Skeletal muscle satellite cell (primary cell): Measurements from ENCODE around the gene CD40.

Experiments
- H3K27me3 ChIP-seq: 2 replicates; pipeline ENCODE4 v1.7.0; 2013; ENCODE audit warnings: low read length; ENCODE audit not compliant: control insufficient read depth, insufficient read depth
- H3K36me3 ChIP-seq: 2 replicates; pipeline ENCODE4 v1.7.0; 2013; ENCODE audit warnings: mild to moderate bottlenecking, control low read depth, low read length; ENCODE audit not compliant: insufficient read depth
- H3K4me1 ChIP-seq: 2 replicates; pipeline ENCODE4 v1.7.0; 2013; ENCODE audit warnings: low read length; ENCODE audit not compliant: control insufficient read depth, insufficient read depth
- H3K4me2 ChIP-seq: 2 replicates; pipeline ENCODE4 v1.7.0; 2013; ENCODE audit warnings: mild to moderate bottlenecking, low read length
- H3K4me3 ChIP-seq: 2 replicates; pipeline ENCODE4 v1.7.0; 2013; ENCODE audit warnings: low read length
- H3K9ac ChIP-seq: 2 replicates; pipeline ENCODE4 v1.7.0; 2013; ENCODE audit warnings: mild to moderate bottlenecking, low read depth, low read length, moderate library complexity
- H3K9me3 ChIP-seq: replicated peaks from 2 replicates; pipeline ENCODE4 v1.7.0; 2013; ENCODE audit warnings: mild to moderate bottlenecking, control low read depth, low read length

Gene CD40

DNA sequence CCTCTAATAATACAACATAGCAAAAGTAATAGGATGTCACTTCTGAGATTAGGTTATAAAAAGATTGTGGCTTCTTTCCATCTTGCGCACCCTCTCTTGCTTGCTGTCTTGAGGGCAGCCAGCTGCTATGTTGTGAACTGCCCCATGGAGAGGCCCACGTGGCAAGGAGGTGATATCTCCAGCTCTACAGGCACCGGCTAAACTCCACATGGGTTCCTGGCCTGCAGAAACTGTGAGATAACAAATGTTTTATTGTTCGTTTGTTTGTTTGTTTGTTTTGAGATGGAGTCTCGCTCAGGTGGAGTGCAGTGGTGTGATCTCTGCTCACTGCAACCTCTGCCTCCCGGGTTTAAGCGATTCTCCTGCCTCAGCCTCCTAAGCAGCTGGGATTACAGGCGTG lies 38.0 kb downstream of the CD40 start:
- Histone ChIP-seq H3K4me1 (no peaks in the 10 kb centered on the region), H3K4me2 (no peak overlapping the region), H3K4me3 (no peak overlapping the region), H3K9me3 (no peaks in the 10 kb centered on the region), H3K27me3 (peaks cover 56% of the 10 kb centered on the region), H3K36me3 (no peaks in the 10 kb centered on the region), H3K9ac (no peak overlapping the region)

GRCh38 chr20:46157076-46157592 lies 39.0 kb downstream of the CD40 start:
- Histone ChIP-seq H3K4me2 (no peak overlapping the region), H3K9ac (no peak overlapping the region), H3K4me3 (no peak overlapping the region), H3K36me3 (no peaks in the 10 kb centered on the region), H3K27me3 (peaks cover 56% of the 10 kb centered on the region), H3K4me1 (no peaks in the 10 kb centered on the region), H3K9me3 (no peaks in the 10 kb centered on the region)

- no peak overlapping the region for H3K4me2 ChIP-seq
- H3K9ac ChIP-seq: no peak overlapping the region
- H3K27me3 ChIP-seq: peaks cover 61% of the 10 kb centered on the region
- H3K36me3 ChIP-seq: no peaks in the 10 kb centered on the region
- H3K4me3 ChIP-seq: no peak overlapping the region
- no peaks in the 10 kb centered on the region for H3K4me1 ChIP-seq
- no peaks in the 10 kb centered on the region for H3K9me3 ChIP-seq
These were observed 39.5 kb downstream of the CD40 start for GRCh38 chr20:46157625-46158024.

DNA sequence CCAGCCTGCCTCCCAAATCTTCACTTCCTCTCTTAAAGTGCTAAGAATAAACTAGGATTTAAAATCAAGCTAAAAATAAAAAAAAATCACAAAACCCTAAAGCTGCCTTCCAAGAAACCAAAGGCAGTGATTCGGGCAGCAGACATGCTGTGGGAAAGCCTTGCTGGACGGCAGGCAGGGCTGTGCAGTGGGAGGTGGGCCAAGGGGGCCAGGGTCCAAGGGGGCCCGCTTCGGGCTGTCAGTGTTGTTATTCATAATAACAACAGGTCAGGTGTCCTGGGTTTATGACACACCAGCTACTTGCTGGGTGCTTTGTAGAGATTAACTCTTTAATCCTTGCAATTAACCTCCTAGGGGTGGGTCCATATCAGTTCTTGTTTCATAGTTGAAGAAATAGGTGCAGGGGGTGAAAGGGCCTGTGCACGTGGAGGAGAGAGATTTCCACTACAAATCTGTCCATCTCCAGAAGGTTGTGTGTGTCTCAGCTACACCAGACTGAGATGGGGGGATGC lies 40.4 kb downstream of the CD40 start:
- Histone ChIP-seq H3K4me1 (no peaks in the 10 kb centered on the region), H3K9me3 (no peaks in the 10 kb centered on the region), H3K27me3 (peaks cover 65% of the 10 kb centered on the region), H3K36me3 (no peaks in the 10 kb centered on the region), H3K4me2 (no peak overlapping the region), H3K4me3 (no peak overlapping the region), H3K9ac (no peak overlapping the region)

GRCh38 chr20:46159101-46159897 lies 41.2 kb downstream of the CD40 start:
- Histone ChIP-seq H3K4me3 (no peak overlapping the region), H3K4me1 (no peaks in the 10 kb centered on the region), H3K36me3 (no peaks in the 10 kb centered on the region), H3K9me3 (no peaks in the 10 kb centered on the region), H3K27me3 (peaks cover 63% of the 10 kb centered on the region), H3K4me2 (no peak overlapping the region), H3K9ac (no peak overlapping the region)

DNA sequence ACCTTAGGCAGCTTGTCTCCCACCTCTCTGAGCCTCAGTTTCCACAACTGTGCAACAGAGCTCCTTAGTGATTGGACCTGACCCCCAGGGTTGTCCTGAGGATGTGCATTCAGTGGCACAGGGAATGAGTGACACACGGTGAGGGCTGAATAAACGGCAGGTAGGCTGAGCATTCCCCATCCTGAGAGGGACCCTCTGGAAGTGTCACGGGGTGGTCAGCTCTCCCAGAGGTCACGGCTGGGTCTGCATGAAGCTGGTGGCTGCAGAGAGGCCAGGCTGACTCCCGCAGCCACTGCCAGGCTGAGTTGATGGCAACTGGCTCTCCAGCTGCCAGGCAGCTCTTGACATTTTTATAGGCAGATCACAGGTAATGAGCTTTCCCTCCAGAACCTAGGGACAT lies 42.5 kb downstream of the CD40 start:
- H3K27me3 ChIP-seq: peaks cover 58% of the 10 kb centered on the region
- H3K4me2 ChIP-seq: no peak overlapping the region
- no peak overlapping the region for H3K4me3 ChIP-seq
- no peaks in the 10 kb centered on the region for H3K4me1 ChIP-seq
- no peaks in the 10 kb centered on the region for H3K36me3 ChIP-seq
- no peak overlapping the region for H3K9ac ChIP-seq
- H3K9me3 ChIP-seq: no peaks in the 10 kb centered on the region

DNA sequence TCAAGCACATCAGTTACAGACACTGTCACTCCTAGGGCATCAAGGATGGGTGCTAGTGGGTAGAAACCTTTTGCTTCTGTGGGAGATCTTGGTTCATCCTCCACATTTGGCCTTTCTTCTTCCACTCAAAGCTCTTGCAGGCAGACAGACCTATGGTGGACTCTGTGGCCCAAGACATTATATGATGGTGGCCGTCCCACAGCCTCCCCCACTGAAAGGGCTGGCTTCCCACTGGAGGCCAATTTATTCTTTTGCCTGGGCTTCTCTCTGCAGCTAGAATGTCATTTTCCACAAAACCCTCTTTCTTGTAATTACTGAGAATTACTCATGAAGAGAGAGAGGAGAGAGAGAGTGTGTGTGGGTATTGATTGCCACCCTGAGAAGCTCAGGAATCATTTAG lies 43.8 kb downstream of the CD40 start:
- no peak overlapping the region for H3K4me3 ChIP-seq

DNA sequence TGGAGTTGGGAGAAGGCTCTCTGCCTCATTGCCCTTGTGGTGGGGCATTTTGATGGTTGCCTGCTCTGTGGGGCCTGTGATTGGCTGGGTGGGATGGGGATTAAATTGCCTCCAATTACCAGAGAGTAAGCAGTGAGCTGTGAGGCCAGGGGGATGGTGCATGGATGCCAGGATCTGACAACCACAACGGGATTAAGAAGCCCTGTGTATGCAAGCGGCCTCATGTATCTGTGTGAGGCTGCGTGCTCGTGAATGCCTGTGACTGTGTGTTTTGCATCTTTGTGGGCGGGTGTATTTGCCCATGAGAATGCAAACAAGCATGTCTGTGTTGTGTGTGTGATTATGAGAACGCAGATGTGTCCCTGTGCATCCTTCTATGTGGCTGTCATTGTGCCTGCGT lies 46.1 kb downstream of the CD40 start:
- Histone ChIP-seq H3K4me1 (no peaks in the 10 kb centered on the region), H3K4me2 (no peak overlapping the region), H3K9me3 (no peaks in the 10 kb centered on the region), H3K36me3 (no peaks in the 10 kb centered on the region), H3K27me3 (peaks cover 51% of the 10 kb centered on the region), H3K9ac (no peak overlapping the region), H3K4me3 (no peak overlapping the region)

More for the DNA sequence above, 43.8 kb downstream of the CD40 start:
- Histone ChIP-seq H3K9ac (no peak overlapping the region), H3K36me3 (no peaks in the 10 kb centered on the region), H3K4me2 (no peak overlapping the region), H3K9me3 (no peaks in the 10 kb centered on the region), H3K4me1 (no peaks in the 10 kb centered on the region), H3K27me3 (peaks cover 59% of the 10 kb centered on the region)

- no peaks in the 10 kb centered on the region for H3K9me3 ChIP-seq
- peaks cover 49% of the 10 kb centered on the region for H3K27me3 ChIP-seq
- no peak overlapping the region for H3K9ac ChIP-seq
- no peaks in the 10 kb centered on the region for H3K36me3 ChIP-seq
- H3K4me1 ChIP-seq: no peaks in the 10 kb centered on the region
- no peak overlapping the region for H3K4me3 ChIP-seq
- H3K4me2 ChIP-seq: no peak overlapping the region
These were observed 49.0 kb downstream of the CD40 start for GRCh38 chr20:46167080-46167479.

GRCh38 chr20:46168438-46168837 lies 50.3 kb downstream of the CD40 start:
- Histone ChIP-seq H3K4me2 (no peak overlapping the region), H3K4me1 (no peaks in the 10 kb centered on the region), H3K9me3 (no peaks in the 10 kb centered on the region), H3K36me3 (no peaks in the 10 kb centered on the region), H3K27me3 (peaks cover 50% of the 10 kb centered on the region), H3K9ac (no peak overlapping the region), H3K4me3 (no peak overlapping the region)

GRCh38 chr20:46169245-46170171 lies 51.4 kb downstream of the CD40 start:
- no peaks in the 10 kb centered on the region for H3K36me3 ChIP-seq
- no peak overlapping the region for H3K9ac ChIP-seq
- H3K9me3 ChIP-seq: no peaks in the 10 kb centered on the region
- H3K4me1 ChIP-seq: no peaks in the 10 kb centered on the region
- H3K4me2 ChIP-seq: no peak overlapping the region
- peaks cover 50% of the 10 kb centered on the region for H3K27me3 ChIP-seq
- no peak overlapping the region for H3K4me3 ChIP-seq
